Ovary (tissue), 3 donors: Measurements from ENCODE around the gene KCNN2.

Experiments
- POLR2A ChIP-seq: fragments of 450-650 bp; IDR thresholded peaks from one replicate; pipeline ENCODE4 v1.6.1; 2017; ENCODE audit warnings: antibody characterized with exemption, mild to moderate bottlenecking, moderate library complexity
- TF ChIP-seq, protein P1 (sequence below), 3 donors: fragments of 450-650 bp in 2 of 3; fragments of 200-600 bp in 1 of 3; IDR thresholded peaks; one replicate each; pipeline versions ENCODE4 v1.5.1 to v1.8.0; 2016 to 2022; ENCODE audit warnings: antibody characterized with exemption in 3 of 3, mild to moderate bottlenecking in 1 of 3
- donor health status: DM: no; HTN: no; CAD: no.

DNA sequence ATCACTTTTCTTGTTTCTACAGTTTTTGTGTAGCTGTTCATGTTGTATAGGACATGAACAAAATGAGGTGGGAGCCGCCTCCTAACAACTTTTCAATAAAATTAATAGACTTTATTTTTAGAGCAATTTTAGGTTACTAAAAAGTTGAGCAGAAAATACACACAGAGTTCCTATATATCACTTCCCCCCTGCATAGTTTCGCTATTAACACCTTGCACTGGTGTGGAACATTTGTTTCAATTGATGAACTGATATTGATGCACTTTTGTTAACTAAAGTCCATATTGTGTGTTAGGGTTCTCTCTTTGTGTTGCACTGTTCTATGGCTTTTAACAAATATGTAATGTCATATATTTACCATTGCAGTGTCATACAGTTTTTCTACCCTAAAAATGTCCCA lies 47.8 kb upstream of the KCNN2 start:
- TF ChIP-seq, protein P1, sequence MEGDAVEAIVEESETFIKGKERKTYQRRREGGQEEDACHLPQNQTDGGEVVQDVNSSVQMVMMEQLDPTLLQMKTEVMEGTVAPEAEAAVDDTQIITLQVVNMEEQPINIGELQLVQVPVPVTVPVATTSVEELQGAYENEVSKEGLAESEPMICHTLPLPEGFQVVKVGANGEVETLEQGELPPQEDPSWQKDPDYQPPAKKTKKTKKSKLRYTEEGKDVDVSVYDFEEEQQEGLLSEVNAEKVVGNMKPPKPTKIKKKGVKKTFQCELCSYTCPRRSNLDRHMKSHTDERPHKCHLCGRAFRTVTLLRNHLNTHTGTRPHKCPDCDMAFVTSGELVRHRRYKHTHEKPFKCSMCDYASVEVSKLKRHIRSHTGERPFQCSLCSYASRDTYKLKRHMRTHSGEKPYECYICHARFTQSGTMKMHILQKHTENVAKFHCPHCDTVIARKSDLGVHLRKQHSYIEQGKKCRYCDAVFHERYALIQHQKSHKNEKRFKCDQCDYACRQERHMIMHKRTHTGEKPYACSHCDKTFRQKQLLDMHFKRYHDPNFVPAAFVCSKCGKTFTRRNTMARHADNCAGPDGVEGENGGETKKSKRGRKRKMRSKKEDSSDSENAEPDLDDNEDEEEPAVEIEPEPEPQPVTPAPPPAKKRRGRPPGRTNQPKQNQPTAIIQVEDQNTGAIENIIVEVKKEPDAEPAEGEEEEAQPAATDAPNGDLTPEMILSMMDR (IDR thresholded peaks at IDR 0.05), result no peak
- no peak for TF ChIP-seq POLR2A
